H1 (cell line): ENCODE data around the gene KRT13.

Source experiments
- ATF2 ChIP-seq: IDR thresholded peaks from 2 replicates; pipeline ENCODE4 v1.6.1; 2012; ENCODE audit warnings: low read length, inconsistent platforms
- CHD2 ChIP-seq: IDR thresholded peaks from 2 replicates; pipeline ENCODE4 v1.6.1; 2012; ENCODE audit warnings: low read length, improper control_type of control experiment
- CTCF ChIP-seq, 3 experiments: IDR thresholded peaks; 1 replicate in 2 of 3; 2 replicates in 1 of 3; pipeline versions ENCODE4 v1.5.1 to v1.6.1; 2011; ENCODE audit warnings: low read length in 3 of 3, mild to moderate bottlenecking in 3 of 3, inconsistent platforms in 2 of 3, low read depth in 1 of 3, moderate library complexity in 1 of 3; ENCODE audit not compliant: insufficient read depth in 1 of 3; ENCODE audit errors: control extremely low read depth in 1 of 3
- EGR1 ChIP-seq: IDR thresholded peaks from 2 replicates; pipeline ENCODE4 v1.6.1; 2011; ENCODE audit warnings: low read depth, low read length, borderline replicate concordance
- EZH2 ChIP-seq: fragments of 200-600 bp; sonication (generic); IDR thresholded peaks from 2 replicates; pipeline ENCODE4 v1.7.1; 2012; ENCODE audit warnings: low read depth, mild to moderate bottlenecking, moderate library complexity, low read length, inconsistent platforms; ENCODE audit not compliant: severe bottlenecking
- KDM4A ChIP-seq: IDR thresholded peaks from one replicate; pipeline ENCODE4 v1.7.1; 2012; ENCODE audit warnings: low read depth, mild to moderate bottlenecking, moderate library complexity, low read length, inconsistent platforms; ENCODE audit not compliant: severe bottlenecking
- MAX ChIP-seq: IDR thresholded peaks from 2 replicates; pipeline ENCODE4 v1.6.1; 2012; ENCODE audit warnings: inconsistent platforms
- RAD21 ChIP-seq, 2 experiments: IDR thresholded peaks in 1 of 2; conservative IDR thresholded peaks in 1 of 2; 2 replicates each; pipeline ENCODE4 v1.6.1; 2011; ENCODE audit warnings: low read depth in 2 of 2, low read length in 2 of 2, improper control_type of control experiment in 1 of 2, inconsistent platforms in 1 of 2, mild to moderate bottlenecking in 1 of 2, moderate library complexity in 1 of 2
- SIN3A ChIP-seq, 2 experiments: IDR thresholded peaks in 1 of 2; conservative IDR thresholded peaks in 1 of 2; 2 replicates each; pipeline ENCODE4 v1.6.1; 2011 to 2012; ENCODE audit warnings: low read length in 2 of 2, improper control_type of control experiment in 1 of 2, low read depth in 1 of 2, mild to moderate bottlenecking in 1 of 2

- TF ChIP-seq CTCF (IDR thresholded peaks at IDR 0.05; ENCODE audit: control extremely low read depth in 1 of 3, insufficient read depth in 1 of 3, low read depth in 1 of 3, low read length in 3 of 3) (no peak), RAD21 (IDR thresholded peaks at IDR 0.05 in 1 of 2, conservative IDR thresholded peaks at IDR 0.05 in 1 of 2; ENCODE audit: low read depth in 2 of 2, low read length in 2 of 2) (no peak), EGR1 (no peak), EZH2 (no peak), KDM4A (no peak), CHD2 (no peak), ATF2 (no peak), SIN3A (conservative IDR thresholded peaks at IDR 0.05 in 1 of 2, IDR thresholded peaks at IDR 0.05 in 1 of 2; ENCODE audit: low read depth in 1 of 2, low read length in 2 of 2) (no peak), MAX (no peak)
Measured at GRCh38 chr17:41483991-41484826, 21.2 kb downstream of the KRT13 start.
